H1 (cell line): ENCODE measurements around the gene NRXN2.

Experiments used
- CHD1 ChIP-seq: IDR thresholded peaks from 2 replicates; pipeline ENCODE4 v1.6.1; 2012; ENCODE audit warnings: low read depth, low read length, improper control_type of control experiment
- EZH2 ChIP-seq: fragments of 200-600 bp; sonication (generic); IDR thresholded peaks from 2 replicates; pipeline ENCODE4 v1.7.1; 2012; ENCODE audit warnings: low read depth, mild to moderate bottlenecking, moderate library complexity, low read length, inconsistent platforms; ENCODE audit not compliant: severe bottlenecking
- MAFK ChIP-seq: IDR thresholded peaks from 2 replicates; pipeline ENCODE4 v1.6.1; 2012; ENCODE audit warnings: low read depth, mild to moderate bottlenecking, improper control_type of control experiment, low read length
- POLR2A ChIP-seq, 2 experiments: IDR thresholded peaks; 1 replicate in 1 of 2; 2 replicates in 1 of 2; pipeline ENCODE4 v1.6.1; 2011; ENCODE audit warnings: low read depth in 2 of 2, low read length in 2 of 2, mild to moderate bottlenecking in 2 of 2; ENCODE audit errors: control extremely low read depth in 1 of 2
- RAD21 ChIP-seq, 2 experiments: IDR thresholded peaks in 1 of 2; conservative IDR thresholded peaks in 1 of 2; 2 replicates each; pipeline ENCODE4 v1.6.1; 2011; ENCODE audit warnings: low read depth in 2 of 2, low read length in 2 of 2, improper control_type of control experiment in 1 of 2, inconsistent platforms in 1 of 2, mild to moderate bottlenecking in 1 of 2, moderate library complexity in 1 of 2
- RFX5 ChIP-seq: IDR thresholded peaks from 2 replicates; pipeline ENCODE4 v1.6.1; 2011; ENCODE audit warnings: low read depth, low read length, improper control_type of control experiment, borderline replicate concordance
- TCF12 ChIP-seq: IDR thresholded peaks from 2 replicates; pipeline ENCODE4 v1.6.1; 2011; ENCODE audit warnings: low read depth, mild to moderate bottlenecking, low read length
- YY1 ChIP-seq: IDR thresholded peaks from 2 replicates; pipeline ENCODE4 v1.6.1; 2011; ENCODE audit warnings: low read depth, mild to moderate bottlenecking, low read length
- ZNF274 ChIP-seq: IDR thresholded peaks from 2 replicates; pipeline ENCODE4 v1.7.0; 2012; ENCODE audit warnings: low read length, borderline replicate concordance; ENCODE audit errors: extremely low read depth
- TF ChIP-seq, protein P1 (sequence below): IDR thresholded peaks from 2 replicates; pipeline ENCODE4 v1.6.1; 2012; ENCODE audit warnings: inconsistent platforms
- TF ChIP-seq, protein P2 (sequence below): fragments of 300-600 bp; sonication (generic); IDR thresholded peaks from 2 replicates; pipeline ENCODE4 v1.7.1; 2012; ENCODE audit warnings: low read length, moderate library complexity, mild to moderate bottlenecking, inconsistent platforms; ENCODE audit not compliant: insufficient replicate concordance
- TF ChIP-seq, protein P3 (sequence below), 3 experiments: IDR thresholded peaks; 1 replicate in 2 of 3; 2 replicates in 1 of 3; pipeline versions ENCODE4 v1.5.1 to v1.6.1; 2011; ENCODE audit warnings: low read length in 3 of 3, mild to moderate bottlenecking in 3 of 3, inconsistent platforms in 2 of 3, low read depth in 1 of 3, moderate library complexity in 1 of 3; ENCODE audit not compliant: insufficient read depth in 1 of 3; ENCODE audit errors: control extremely low read depth in 1 of 3

DNA sequence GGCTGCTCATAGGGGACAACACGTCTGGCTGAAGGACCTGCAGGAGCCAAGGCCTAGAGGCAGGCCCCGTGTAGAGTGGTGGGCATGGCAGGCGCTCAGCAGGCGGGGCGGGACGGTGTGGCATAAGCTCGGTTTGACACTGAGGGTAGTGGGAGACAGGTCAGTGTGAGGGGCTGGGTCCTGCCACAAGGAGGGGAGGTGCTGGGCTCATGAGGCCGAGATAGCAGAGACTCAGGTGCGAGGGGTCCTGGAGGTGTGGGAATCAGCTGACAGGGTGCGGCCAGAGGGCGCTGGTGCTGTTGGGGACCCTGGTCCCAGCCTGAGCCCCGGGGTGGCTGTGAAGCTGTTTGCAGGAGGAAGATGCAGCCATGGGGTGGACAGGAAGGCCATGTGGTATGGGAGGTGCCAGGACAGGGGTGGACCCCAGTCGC is 125.3 kb downstream of the NRXN2 start:
- TF ChIP-seq TCF12 (no peak), RFX5 (no peak), POLR2A (IDR thresholded peaks at IDR 0.05; ENCODE audit: control extremely low read depth in 1 of 2, low read depth in 2 of 2, low read length in 2 of 2) (no peak), CHD1 (no peak), EZH2 (no peak), RAD21 (IDR thresholded peaks at IDR 0.05 in 1 of 2, conservative IDR thresholded peaks at IDR 0.05 in 1 of 2; ENCODE audit: low read depth in 2 of 2, low read length in 2 of 2) (no peak), MAFK (no peak), YY1 (no peak), ZNF274 (no peak)
- TF ChIP-seq, protein P1, sequence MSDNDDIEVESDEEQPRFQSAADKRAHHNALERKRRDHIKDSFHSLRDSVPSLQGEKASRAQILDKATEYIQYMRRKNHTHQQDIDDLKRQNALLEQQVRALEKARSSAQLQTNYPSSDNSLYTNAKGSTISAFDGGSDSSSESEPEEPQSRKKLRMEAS, result no peak
- TF ChIP-seq, protein P2, sequence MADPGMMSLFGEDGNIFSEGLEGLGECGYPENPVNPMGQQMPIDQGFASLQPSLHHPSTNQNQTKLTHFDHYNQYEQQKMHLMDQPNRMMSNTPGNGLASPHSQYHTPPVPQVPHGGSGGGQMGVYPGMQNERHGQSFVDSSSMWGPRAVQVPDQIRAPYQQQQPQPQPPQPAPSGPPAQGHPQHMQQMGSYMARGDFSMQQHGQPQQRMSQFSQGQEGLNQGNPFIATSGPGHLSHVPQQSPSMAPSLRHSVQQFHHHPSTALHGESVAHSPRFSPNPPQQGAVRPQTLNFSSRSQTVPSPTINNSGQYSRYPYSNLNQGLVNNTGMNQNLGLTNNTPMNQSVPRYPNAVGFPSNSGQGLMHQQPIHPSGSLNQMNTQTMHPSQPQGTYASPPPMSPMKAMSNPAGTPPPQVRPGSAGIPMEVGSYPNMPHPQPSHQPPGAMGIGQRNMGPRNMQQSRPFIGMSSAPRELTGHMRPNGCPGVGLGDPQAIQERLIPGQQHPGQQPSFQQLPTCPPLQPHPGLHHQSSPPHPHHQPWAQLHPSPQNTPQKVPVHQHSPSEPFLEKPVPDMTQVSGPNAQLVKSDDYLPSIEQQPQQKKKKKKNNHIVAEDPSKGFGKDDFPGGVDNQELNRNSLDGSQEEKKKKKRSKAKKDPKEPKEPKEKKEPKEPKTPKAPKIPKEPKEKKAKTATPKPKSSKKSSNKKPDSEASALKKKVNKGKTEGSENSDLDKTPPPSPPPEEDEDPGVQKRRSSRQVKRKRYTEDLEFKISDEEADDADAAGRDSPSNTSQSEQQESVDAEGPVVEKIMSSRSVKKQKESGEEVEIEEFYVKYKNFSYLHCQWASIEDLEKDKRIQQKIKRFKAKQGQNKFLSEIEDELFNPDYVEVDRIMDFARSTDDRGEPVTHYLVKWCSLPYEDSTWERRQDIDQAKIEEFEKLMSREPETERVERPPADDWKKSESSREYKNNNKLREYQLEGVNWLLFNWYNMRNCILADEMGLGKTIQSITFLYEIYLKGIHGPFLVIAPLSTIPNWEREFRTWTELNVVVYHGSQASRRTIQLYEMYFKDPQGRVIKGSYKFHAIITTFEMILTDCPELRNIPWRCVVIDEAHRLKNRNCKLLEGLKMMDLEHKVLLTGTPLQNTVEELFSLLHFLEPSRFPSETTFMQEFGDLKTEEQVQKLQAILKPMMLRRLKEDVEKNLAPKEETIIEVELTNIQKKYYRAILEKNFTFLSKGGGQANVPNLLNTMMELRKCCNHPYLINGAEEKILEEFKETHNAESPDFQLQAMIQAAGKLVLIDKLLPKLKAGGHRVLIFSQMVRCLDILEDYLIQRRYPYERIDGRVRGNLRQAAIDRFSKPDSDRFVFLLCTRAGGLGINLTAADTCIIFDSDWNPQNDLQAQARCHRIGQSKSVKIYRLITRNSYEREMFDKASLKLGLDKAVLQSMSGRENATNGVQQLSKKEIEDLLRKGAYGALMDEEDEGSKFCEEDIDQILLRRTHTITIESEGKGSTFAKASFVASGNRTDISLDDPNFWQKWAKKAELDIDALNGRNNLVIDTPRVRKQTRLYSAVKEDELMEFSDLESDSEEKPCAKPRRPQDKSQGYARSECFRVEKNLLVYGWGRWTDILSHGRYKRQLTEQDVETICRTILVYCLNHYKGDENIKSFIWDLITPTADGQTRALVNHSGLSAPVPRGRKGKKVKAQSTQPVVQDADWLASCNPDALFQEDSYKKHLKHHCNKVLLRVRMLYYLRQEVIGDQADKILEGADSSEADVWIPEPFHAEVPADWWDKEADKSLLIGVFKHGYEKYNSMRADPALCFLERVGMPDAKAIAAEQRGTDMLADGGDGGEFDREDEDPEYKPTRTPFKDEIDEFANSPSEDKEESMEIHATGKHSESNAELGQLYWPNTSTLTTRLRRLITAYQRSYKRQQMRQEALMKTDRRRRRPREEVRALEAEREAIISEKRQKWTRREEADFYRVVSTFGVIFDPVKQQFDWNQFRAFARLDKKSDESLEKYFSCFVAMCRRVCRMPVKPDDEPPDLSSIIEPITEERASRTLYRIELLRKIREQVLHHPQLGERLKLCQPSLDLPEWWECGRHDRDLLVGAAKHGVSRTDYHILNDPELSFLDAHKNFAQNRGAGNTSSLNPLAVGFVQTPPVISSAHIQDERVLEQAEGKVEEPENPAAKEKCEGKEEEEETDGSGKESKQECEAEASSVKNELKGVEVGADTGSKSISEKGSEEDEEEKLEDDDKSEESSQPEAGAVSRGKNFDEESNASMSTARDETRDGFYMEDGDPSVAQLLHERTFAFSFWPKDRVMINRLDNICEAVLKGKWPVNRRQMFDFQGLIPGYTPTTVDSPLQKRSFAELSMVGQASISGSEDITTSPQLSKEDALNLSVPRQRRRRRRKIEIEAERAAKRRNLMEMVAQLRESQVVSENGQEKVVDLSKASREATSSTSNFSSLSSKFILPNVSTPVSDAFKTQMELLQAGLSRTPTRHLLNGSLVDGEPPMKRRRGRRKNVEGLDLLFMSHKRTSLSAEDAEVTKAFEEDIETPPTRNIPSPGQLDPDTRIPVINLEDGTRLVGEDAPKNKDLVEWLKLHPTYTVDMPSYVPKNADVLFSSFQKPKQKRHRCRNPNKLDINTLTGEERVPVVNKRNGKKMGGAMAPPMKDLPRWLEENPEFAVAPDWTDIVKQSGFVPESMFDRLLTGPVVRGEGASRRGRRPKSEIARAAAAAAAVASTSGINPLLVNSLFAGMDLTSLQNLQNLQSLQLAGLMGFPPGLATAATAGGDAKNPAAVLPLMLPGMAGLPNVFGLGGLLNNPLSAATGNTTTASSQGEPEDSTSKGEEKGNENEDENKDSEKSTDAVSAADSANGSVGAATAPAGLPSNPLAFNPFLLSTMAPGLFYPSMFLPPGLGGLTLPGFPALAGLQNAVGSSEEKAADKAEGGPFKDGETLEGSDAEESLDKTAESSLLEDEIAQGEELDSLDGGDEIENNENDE, result no peak
- TF ChIP-seq, protein P3, sequence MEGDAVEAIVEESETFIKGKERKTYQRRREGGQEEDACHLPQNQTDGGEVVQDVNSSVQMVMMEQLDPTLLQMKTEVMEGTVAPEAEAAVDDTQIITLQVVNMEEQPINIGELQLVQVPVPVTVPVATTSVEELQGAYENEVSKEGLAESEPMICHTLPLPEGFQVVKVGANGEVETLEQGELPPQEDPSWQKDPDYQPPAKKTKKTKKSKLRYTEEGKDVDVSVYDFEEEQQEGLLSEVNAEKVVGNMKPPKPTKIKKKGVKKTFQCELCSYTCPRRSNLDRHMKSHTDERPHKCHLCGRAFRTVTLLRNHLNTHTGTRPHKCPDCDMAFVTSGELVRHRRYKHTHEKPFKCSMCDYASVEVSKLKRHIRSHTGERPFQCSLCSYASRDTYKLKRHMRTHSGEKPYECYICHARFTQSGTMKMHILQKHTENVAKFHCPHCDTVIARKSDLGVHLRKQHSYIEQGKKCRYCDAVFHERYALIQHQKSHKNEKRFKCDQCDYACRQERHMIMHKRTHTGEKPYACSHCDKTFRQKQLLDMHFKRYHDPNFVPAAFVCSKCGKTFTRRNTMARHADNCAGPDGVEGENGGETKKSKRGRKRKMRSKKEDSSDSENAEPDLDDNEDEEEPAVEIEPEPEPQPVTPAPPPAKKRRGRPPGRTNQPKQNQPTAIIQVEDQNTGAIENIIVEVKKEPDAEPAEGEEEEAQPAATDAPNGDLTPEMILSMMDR (IDR thresholded peaks at IDR 0.05; ENCODE audit: control extremely low read depth in 1 of 3, insufficient read depth in 1 of 3, low read depth in 1 of 3, low read length in 3 of 3), result no peak
